ENCODE results near the gene RAB40A.

Gene RAB40A

DNA sequence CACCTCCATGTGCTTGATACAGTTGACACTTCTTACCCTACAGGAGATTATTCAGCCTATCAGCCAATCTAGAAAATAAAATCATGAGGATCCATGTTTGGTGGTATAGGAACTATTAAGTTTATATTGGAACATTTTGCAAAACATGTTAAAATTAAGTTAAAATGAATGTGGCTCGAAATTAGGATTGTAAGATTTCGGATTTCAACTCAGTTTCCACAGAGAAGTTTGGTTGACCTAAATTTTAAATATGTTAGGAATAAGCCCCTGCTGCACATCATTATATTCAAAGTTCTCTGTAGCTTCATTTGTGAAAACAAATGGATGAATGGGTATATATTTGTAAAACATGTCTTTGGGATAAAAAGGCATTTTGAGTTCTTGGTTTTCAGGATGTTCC lies at the start of gene RAB40A:
Gene RAB40A (minus strand): TSS at position 101 of the 400 bp plus-strand sequence. CDS start 18,733 bp downstream, outside the sequence.
- H3K27me3 ChIP-seq (ENCODE audit: insufficient read depth, low read length, poor library complexity, severe bottlenecking) = no peaks in the 10 kb centered on the region
- no peaks in the 10 kb centered on the region for H3K79me2 ChIP-seq (ENCODE audit: insufficient read depth, low read length)
- H3F3A ChIP-seq (ENCODE audit: low read depth) = no peaks in the 10 kb centered on the region
- H3K36me3 ChIP-seq (ENCODE audit: insufficient read depth, low read length) = no peaks in the 10 kb centered on the region
- no peak within 1 kb of the TSS for H3K4me3 ChIP-seq (ENCODE audit: low read length, poor library complexity, severe bottlenecking)
- H2AFZ ChIP-seq (ENCODE audit: low read length) = no peak within 1 kb of the TSS
- H3K4me2 ChIP-seq (ENCODE audit: low read depth, low read length, poor library complexity, severe bottlenecking) = no peak within 1 kb of the TSS
- no peaks in the 10 kb centered on the region for H4K20me1 ChIP-seq (ENCODE audit: insufficient read depth, low read length, poor library complexity, severe bottlenecking)
- no peaks in the 10 kb centered on the region for H3K4me1 ChIP-seq (ENCODE audit: insufficient read depth, low read length, poor library complexity, severe bottlenecking)
- TF ChIP-seq EZH2phosphoT487 (IDR thresholded peaks at IDR 0.05; ENCODE audit: borderline replicate concordance) = no peak
- TF ChIP-seq CTCF (conservative IDR thresholded peaks at IDR 0.05; ENCODE audit: low read length) = no peak
- no peaks in the 10 kb centered on the region for H3K9me2 ChIP-seq (replicated peaks; ENCODE audit: low read depth, low read length)
- no peak within 1 kb of the TSS for H3K9ac ChIP-seq (ENCODE audit: low read depth, low read length, poor library complexity, severe bottlenecking)
- no peaks in the 10 kb centered on the region for H3K9me3 ChIP-seq (ENCODE audit: insufficient read depth, low read depth, low read length)

GRCh38 chrX:103565752-103566151 lies 46.5 kb upstream of the RAB40A start:
- H3K4me1 ChIP-seq (ENCODE audit: insufficient read depth, low read length, poor library complexity, severe bottlenecking) = no peaks in the 10 kb centered on the region
- H3K4me2 ChIP-seq (ENCODE audit: low read depth, low read length, poor library complexity, severe bottlenecking) = no peak overlapping the region
- H3K36me3 ChIP-seq (ENCODE audit: insufficient read depth, low read length) = no peaks in the 10 kb centered on the region
- H3K4me3 ChIP-seq (ENCODE audit: low read length, poor library complexity, severe bottlenecking) = no peak overlapping the region
- no peak overlapping the region for H2AFZ ChIP-seq (ENCODE audit: low read length)
- H3K79me2 ChIP-seq (ENCODE audit: insufficient read depth, low read length) = no peaks in the 10 kb centered on the region
- H4K20me1 ChIP-seq (ENCODE audit: insufficient read depth, low read length, poor library complexity, severe bottlenecking) = no peaks in the 10 kb centered on the region
- TF ChIP-seq EZH2phosphoT487 (IDR thresholded peaks at IDR 0.05; ENCODE audit: borderline replicate concordance) = no peak
- no peak for TF ChIP-seq CTCF (conservative IDR thresholded peaks at IDR 0.05; ENCODE audit: low read length)
- H3K9ac ChIP-seq (ENCODE audit: low read depth, low read length, poor library complexity, severe bottlenecking) = no peak overlapping the region
- no peaks in the 10 kb centered on the region for H3K27me3 ChIP-seq (ENCODE audit: insufficient read depth, low read length, poor library complexity, severe bottlenecking)
- no peaks in the 10 kb centered on the region for H3K9me2 ChIP-seq (replicated peaks; ENCODE audit: low read depth, low read length)
- no peaks in the 10 kb centered on the region for H3F3A ChIP-seq (ENCODE audit: low read depth)
- H3K9me3 ChIP-seq (ENCODE audit: insufficient read depth, low read depth, low read length) = no peaks in the 10 kb centered on the region

DNA sequence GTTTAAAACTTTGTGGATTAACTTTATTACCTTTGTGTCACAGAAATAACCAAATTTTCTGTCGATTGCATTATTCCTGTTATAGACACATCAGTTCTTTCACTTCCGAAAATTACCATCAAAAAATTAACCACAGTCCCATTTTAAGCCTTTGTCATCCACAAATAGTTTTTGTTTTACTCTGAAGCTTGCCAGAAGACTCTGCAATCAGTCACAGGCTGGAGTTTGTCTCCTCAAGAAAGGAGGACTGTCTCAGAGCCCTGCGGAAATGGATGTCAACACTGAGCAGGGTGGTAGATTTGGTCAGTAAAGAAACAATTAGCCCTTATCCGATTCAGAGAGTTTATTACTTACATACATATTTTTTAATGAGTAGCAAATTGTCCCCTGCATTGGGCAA lies 45.9 kb upstream of the RAB40A start:
- Histone ChIP-seq H3K4me2 (ENCODE audit: low read depth, low read length, poor library complexity, severe bottlenecking) (no peak overlapping the region), H3K4me1 (ENCODE audit: insufficient read depth, low read length, poor library complexity, severe bottlenecking) (no peaks in the 10 kb centered on the region), H3K9me3 (ENCODE audit: insufficient read depth, low read depth, low read length) (no peaks in the 10 kb centered on the region), H3K9me2 (replicated peaks; ENCODE audit: low read depth, low read length) (no peaks in the 10 kb centered on the region), H3K36me3 (ENCODE audit: insufficient read depth, low read length) (no peaks in the 10 kb centered on the region), H3K27me3 (ENCODE audit: insufficient read depth, low read length, poor library complexity, severe bottlenecking) (no peaks in the 10 kb centered on the region), H3K9ac (ENCODE audit: low read depth, low read length, poor library complexity, severe bottlenecking) (no peak overlapping the region), H3F3A (ENCODE audit: low read depth) (no peaks in the 10 kb centered on the region), H3K4me3 (ENCODE audit: low read length, poor library complexity, severe bottlenecking) (no peak overlapping the region), H3K79me2 (ENCODE audit: insufficient read depth, low read length) (no peaks in the 10 kb centered on the region), H2AFZ (ENCODE audit: low read length) (no peak overlapping the region), H4K20me1 (ENCODE audit: insufficient read depth, low read length, poor library complexity, severe bottlenecking) (no peaks in the 10 kb centered on the region)
- TF ChIP-seq EZH2phosphoT487 (IDR thresholded peaks at IDR 0.05; ENCODE audit: borderline replicate concordance) (no peak), CTCF (conservative IDR thresholded peaks at IDR 0.05; ENCODE audit: low read length) (no peak)

All from Loucy (cell line).